Measurements from ENCODE around the gene U2AF2. TPM values are rescaled to one million over a fixed set of nuclear protein-coding genes. Genes with fewer than 3 reads are reported as not detected.

The U2AF2 gene
- total RNA-seq, 1 experiment from 2014 or later = 323 TPM

- BruUV-seq (replicated peaks) = no TSS peak
- POLR2A ChIA-PET (ENCODE audit: unreplicated experiment) = no interaction called here
These were observed 40.0 kb downstream of the U2AF2 start for GRCh38 chr19:55694656-55695491.

GRCh38 chr19:55695511-55696290 lies 40.9 kb downstream of the U2AF2 start:
- Histone ChIP-seq H3K27me3 (ENCODE audit: insufficient read depth, low read depth) (no peaks in the 10 kb centered on the region), H3K36me3 (ENCODE audit: low read depth) (peaks cover 12% of the 10 kb centered on the region; the same call in 1 of the 2 replicates), H3K4me2 (no peak overlapping the region), H4K20me1 (ENCODE audit: insufficient read depth) (peaks cover 3% of the 10 kb centered on the region; the same call in 1 of the 2 replicates), H3K9me3 (ENCODE audit: insufficient read depth, low read depth) (no peaks in the 10 kb centered on the region), H3K4me3 (no peak overlapping the region), H2AFZ (no peak overlapping the region), H3K4me1 (replicated peaks; ENCODE audit: insufficient read depth) (no peaks in the 10 kb centered on the region), H3K79me2 (ENCODE audit: low read depth) (no peaks in the 10 kb centered on the region), H3F3A (ENCODE audit: insufficient read depth, low read depth) (no peaks in the 10 kb centered on the region), H3K27ac (no peak overlapping the region), H3K9me2 (ENCODE audit: insufficient read depth) (no peaks in the 10 kb centered on the region)
- ChIA-PET POLR2A (ENCODE audit: unreplicated experiment) (no interaction called here), CTCF (no interaction called here)
- intact Hi-C loops (cut with micrococcal nuclease; ENCODE audit: unreplicated experiment) = no loop called here
- TSS peak; percentile 61 for BruUV-seq (replicated peaks)
- no peak for TF ChIP-seq EZH2 (IDR thresholded peaks at IDR 0.05; ENCODE audit: low read depth)
- TF ChIP-seq CTCF (conservative IDR thresholded peaks at IDR 0.05) = no peak
- no peak for DNase-seq

More at GRCh38 chr19:55694656-55695491, 40.0 kb downstream of the U2AF2 start:
- Histone ChIP-seq H3F3A (ENCODE audit: insufficient read depth, low read depth) (no peaks in the 10 kb centered on the region), H3K4me3 (no peak overlapping the region), H3K9me2 (ENCODE audit: insufficient read depth) (no peaks in the 10 kb centered on the region), H3K79me2 (ENCODE audit: low read depth) (no peaks in the 10 kb centered on the region), H3K9me3 (ENCODE audit: insufficient read depth, low read depth) (no peaks in the 10 kb centered on the region), H3K36me3 (ENCODE audit: low read depth) (peaks cover 12% of the 10 kb centered on the region), H3K27me3 (ENCODE audit: insufficient read depth, low read depth) (no peaks in the 10 kb centered on the region), H3K27ac (no peak overlapping the region), H3K4me2 (no peak overlapping the region), H4K20me1 (ENCODE audit: insufficient read depth) (peaks cover 3% of the 10 kb centered on the region; the same call in 1 of the 2 replicates), H3K4me1 (replicated peaks; ENCODE audit: insufficient read depth) (no peaks in the 10 kb centered on the region), H2AFZ (no peak overlapping the region)
- CTCF ChIA-PET = no interaction called here
- no peak for TF ChIP-seq EZH2 (IDR thresholded peaks at IDR 0.05; ENCODE audit: low read depth)
- no peak for TF ChIP-seq CTCF (conservative IDR thresholded peaks at IDR 0.05)
- no peak for DNase-seq
- intact Hi-C loops (cut with micrococcal nuclease; ENCODE audit: unreplicated experiment) = no loop called here

GRCh38 chr19:55696301-55697068 lies 41.6 kb downstream of the U2AF2 start:
- no peak for DNase-seq
- Histone ChIP-seq H3K9me3 (ENCODE audit: insufficient read depth, low read depth) (no peaks in the 10 kb centered on the region), H3K9me2 (ENCODE audit: insufficient read depth) (no peaks in the 10 kb centered on the region), H3K27me3 (ENCODE audit: insufficient read depth, low read depth) (no peaks in the 10 kb centered on the region), H3K4me2 (no peak overlapping the region), H2AFZ (no peak overlapping the region), H3K27ac (no peak overlapping the region), H3K79me2 (ENCODE audit: low read depth) (no peaks in the 10 kb centered on the region), H3K36me3 (ENCODE audit: low read depth) (peaks cover 12% of the 10 kb centered on the region; the same call in 1 of the 2 replicates), H3K4me1 (replicated peaks; ENCODE audit: insufficient read depth) (no peaks in the 10 kb centered on the region), H4K20me1 (ENCODE audit: insufficient read depth) (peaks cover 3% of the 10 kb centered on the region; the same call in 1 of the 2 replicates), H3F3A (ENCODE audit: insufficient read depth, low read depth) (no peaks in the 10 kb centered on the region), H3K4me3 (no peak overlapping the region)
- BruUV-seq (replicated peaks) = no TSS peak
- POLR2A ChIA-PET (ENCODE audit: unreplicated experiment) = no interaction called here
- intact Hi-C loops (cut with micrococcal nuclease; ENCODE audit: unreplicated experiment) = no loop called here
- CTCF ChIA-PET = no interaction called here
- TF ChIP-seq CTCF (conservative IDR thresholded peaks at IDR 0.05) = no peak
- no peak for TF ChIP-seq EZH2 (IDR thresholded peaks at IDR 0.05; ENCODE audit: low read depth)
